ENCODE results near the gene CAD. TPM values are rescaled to one million over a fixed set of nuclear protein-coding genes. Genes with fewer than 3 reads are reported as not detected.

Gene CAD
- total RNA-seq, 4 donors from 2014 or later, result 21.2 to 42.9 (median 36.7) TPM

DNA sequence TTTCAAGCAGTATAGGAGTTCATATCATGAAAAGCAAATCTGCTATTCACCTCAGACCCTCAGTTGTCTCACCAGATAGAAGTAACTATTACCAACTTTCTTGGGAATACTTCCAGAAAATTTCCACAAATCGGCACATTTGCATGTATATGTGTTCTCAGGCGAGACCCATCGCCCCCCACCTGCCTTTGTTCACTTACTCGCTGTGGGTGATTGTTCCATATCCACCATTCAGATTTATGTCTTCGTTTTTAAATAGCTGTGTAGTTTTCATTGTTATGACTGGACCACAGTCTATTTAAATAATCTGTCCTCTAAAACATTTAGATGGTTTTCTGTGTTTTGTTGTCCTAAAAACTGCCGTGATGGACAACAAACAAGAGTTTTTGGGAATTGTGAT is 68.3 kb downstream of the CAD start:
- Histone ChIP-seq H3K27ac (no peak overlapping the region), H3K4me1 (no peaks in the 10 kb centered on the region), H3K36me3 (no peaks in the 10 kb centered on the region), H3K4me3 (no peak overlapping the region), H3K27me3 (no peaks in the 10 kb centered on the region), H3K9me3 (no peaks in the 10 kb centered on the region)
- no peak for DNase-seq
- TF ChIP-seq, protein P1, sequence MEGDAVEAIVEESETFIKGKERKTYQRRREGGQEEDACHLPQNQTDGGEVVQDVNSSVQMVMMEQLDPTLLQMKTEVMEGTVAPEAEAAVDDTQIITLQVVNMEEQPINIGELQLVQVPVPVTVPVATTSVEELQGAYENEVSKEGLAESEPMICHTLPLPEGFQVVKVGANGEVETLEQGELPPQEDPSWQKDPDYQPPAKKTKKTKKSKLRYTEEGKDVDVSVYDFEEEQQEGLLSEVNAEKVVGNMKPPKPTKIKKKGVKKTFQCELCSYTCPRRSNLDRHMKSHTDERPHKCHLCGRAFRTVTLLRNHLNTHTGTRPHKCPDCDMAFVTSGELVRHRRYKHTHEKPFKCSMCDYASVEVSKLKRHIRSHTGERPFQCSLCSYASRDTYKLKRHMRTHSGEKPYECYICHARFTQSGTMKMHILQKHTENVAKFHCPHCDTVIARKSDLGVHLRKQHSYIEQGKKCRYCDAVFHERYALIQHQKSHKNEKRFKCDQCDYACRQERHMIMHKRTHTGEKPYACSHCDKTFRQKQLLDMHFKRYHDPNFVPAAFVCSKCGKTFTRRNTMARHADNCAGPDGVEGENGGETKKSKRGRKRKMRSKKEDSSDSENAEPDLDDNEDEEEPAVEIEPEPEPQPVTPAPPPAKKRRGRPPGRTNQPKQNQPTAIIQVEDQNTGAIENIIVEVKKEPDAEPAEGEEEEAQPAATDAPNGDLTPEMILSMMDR (IDR thresholded peaks at IDR 0.05), result no peak
- TF ChIP-seq POLR2A (IDR thresholded peaks at IDR 0.05), result no peak

DNA sequence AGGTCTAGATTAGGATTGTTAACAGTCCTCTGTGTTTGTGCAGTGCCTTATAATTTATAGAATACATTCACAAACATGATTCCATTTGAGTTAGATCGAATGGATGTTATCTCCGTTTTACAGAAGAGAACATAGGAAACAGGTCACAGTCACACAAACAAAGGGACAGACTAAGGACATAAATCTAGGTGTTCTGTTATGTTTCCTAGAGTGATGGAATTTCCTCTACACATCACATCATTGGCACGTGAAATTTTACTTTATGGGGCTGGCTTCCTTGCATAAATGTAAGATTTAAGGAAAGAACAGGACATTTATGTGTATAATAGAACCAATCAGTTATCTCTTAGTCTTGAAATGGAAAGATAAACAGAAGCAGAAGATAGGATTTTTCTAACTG is 71.4 kb downstream of the CAD start:
- no peaks in the 10 kb centered on the region for H3K36me3 ChIP-seq
- H3K27ac ChIP-seq, result no peak overlapping the region
- no peaks in the 10 kb centered on the region for H3K27me3 ChIP-seq
- H3K4me3 ChIP-seq, result no peak overlapping the region
- DNase-seq, result no peak
- TF ChIP-seq, protein P1 (IDR thresholded peaks at IDR 0.05), result no peak
- TF ChIP-seq POLR2A (IDR thresholded peaks at IDR 0.05), result no peak
- no peaks in the 10 kb centered on the region for H3K4me1 ChIP-seq
- H3K9me3 ChIP-seq, result no peaks in the 10 kb centered on the region

DNA sequence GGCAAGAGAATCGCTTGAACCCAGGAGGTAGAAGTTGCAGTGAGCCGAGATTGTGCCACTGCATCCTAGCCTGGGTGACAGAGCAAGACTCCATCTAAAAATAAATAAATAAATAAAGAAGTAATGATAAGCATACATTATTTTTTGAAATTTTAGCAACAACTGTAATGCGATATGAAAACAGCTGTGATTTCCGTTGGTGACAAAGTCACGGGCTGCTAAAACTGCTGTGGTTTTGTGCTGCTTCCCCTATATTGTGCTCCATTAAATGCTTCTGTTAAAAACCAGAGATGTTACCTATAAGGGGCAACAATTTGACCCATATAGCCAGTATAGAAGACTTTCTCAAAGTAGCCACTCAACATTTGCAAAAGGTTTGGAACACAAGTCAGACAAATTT is 73.4 kb downstream of the CAD start:
- no peak for DNase-seq
- Histone ChIP-seq H3K4me1 (no peaks in the 10 kb centered on the region), H3K36me3 (no peaks in the 10 kb centered on the region), H3K27me3 (no peaks in the 10 kb centered on the region), H3K4me3 (no peak overlapping the region), H3K27ac (no peak overlapping the region), H3K9me3 (no peaks in the 10 kb centered on the region)
- TF ChIP-seq, protein P1 (IDR thresholded peaks at IDR 0.05), result no peak
- no peak for TF ChIP-seq POLR2A (IDR thresholded peaks at IDR 0.05)

DNA sequence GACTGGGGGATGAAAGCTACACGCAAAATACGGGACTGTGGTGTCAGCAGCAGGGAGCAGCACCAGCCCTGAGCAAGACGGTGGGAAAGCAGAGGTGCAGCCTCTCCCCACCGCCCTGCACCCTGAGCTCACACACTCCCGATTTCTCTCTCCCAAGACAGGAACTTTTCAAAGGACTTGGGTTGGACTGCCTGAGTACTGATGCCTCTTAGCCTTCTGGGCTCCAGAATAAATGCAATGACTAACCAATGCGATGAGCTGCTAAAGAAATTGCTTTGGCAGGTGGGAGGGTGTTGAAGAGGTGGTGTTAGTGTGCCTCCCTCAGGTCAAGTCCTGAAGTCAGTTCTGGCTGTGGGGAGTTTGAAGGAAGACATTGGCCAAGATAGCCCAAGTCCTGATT is 74.7 kb downstream of the CAD start:
- Histone ChIP-seq H3K4me1 (no peaks in the 10 kb centered on the region), H3K9me3 (no peaks in the 10 kb centered on the region), H3K27me3 (no peaks in the 10 kb centered on the region), H3K36me3 (no peaks in the 10 kb centered on the region), H3K27ac (no peak overlapping the region), H3K4me3 (no peak overlapping the region)
- no peak for TF ChIP-seq POLR2A (IDR thresholded peaks at IDR 0.05)
- TF ChIP-seq, protein P1 (IDR thresholded peaks at IDR 0.05), result no peak
- no peak for DNase-seq

Other genes with a start within 250 kb of the CAD start
- gene MAPRE3, start 246.7 kb upstream of the CAD start, total RNA-seq, result 10 to 100 TPM in 1 of 4 donors, 1 to 10 TPM in 3; 4.2 to 14.9 (median 5.9) TPM
- gene TMEM214, start 184.4 kb upstream of the CAD start, total RNA-seq, result 100 to 1,000 TPM in 1 of 4 donors, 10 to 100 TPM in 3; 50.1 to 121 (median 82.0) TPM
- 10 to 100 TPM in 3 of 4 donors, 1 to 10 TPM in 1; 7.5 to 18.2 (median 12.3) TPM for gene AGBL5, start 165.7 kb upstream of the CAD start, total RNA-seq
- gene OST4, start 145.7 kb upstream of the CAD start, total RNA-seq, result 100 to 1,000 TPM; 136 to 329 (median 225) TPM
- 10 to 100 TPM in 2 of 4 donors, 1 to 10 TPM in 2; 7.9 to 32.2 (median 13.3) TPM for gene EMILIN1, start 138.8 kb upstream of the CAD start, total RNA-seq
- gene KHK, start 130.6 kb upstream of the CAD start, total RNA-seq, result 100 to 1,000 TPM in 3 of 4 donors, 10 to 100 TPM in 1; 40.4 to 576 (median 435) TPM
- 1 to 10 TPM in 2 of 4 donors, not detected in 2; 2.5 to 5.6 TPM for gene CGREF1, start 98.2 kb upstream of the CAD start, total RNA-seq
- 1 to 10 TPM in 1 of 4 donors, not detected in 3; 2.8 TPM for gene ABHD1, start 93.6 kb upstream of the CAD start, total RNA-seq
- 100 to 1,000 TPM in 1 of 4 donors, 10 to 100 TPM in 3; 66.5 to 106 (median 69.4) TPM for gene PREB, start 82.7 kb upstream of the CAD start, total RNA-seq
- gene PRR30, start 78.0 kb upstream of the CAD start, total RNA-seq, result not detected
- gene TCF23, start 68.4 kb upstream of the CAD start, total RNA-seq, result not detected
- gene ATRAID, start 5.3 kb upstream of the CAD start, total RNA-seq, result 100 to 1,000 TPM in 2 of 4 donors, 10 to 100 TPM in 2; 88.3 to 121 (median 101) TPM
- gene SLC5A6, start 5.1 kb upstream of the CAD start, total RNA-seq, result 10 to 100 TPM; 42.3 to 78.4 (median 65.8) TPM
- under 1 TPM in 1 of 4 donors, not detected in 3; 0.35 TPM for gene SLC30A3, start 45.7 kb downstream of the CAD start, total RNA-seq
- gene DNAJC5G, start 58.1 kb downstream of the CAD start, total RNA-seq, result 1 to 10 TPM in 1 of 4 donors, not detected in 3; 4.3 TPM
- under 1 TPM in 1 of 4 donors, not detected in 3; 0.54 TPM for gene TRIM54, start 65.1 kb downstream of the CAD start, total RNA-seq
- 1 to 10 TPM in 2 of 4 donors, not detected in 2; 2.3 to 5.2 TPM for gene UCN, start 91.1 kb downstream of the CAD start, total RNA-seq
- 10 to 100 TPM; 41.5 to 62.3 (median 51.6) TPM for gene MPV17, start 105.7 kb downstream of the CAD start, total RNA-seq
- 100 to 1,000 TPM in 1 of 4 donors, 10 to 100 TPM in 3; 59.0 to 111 (median 74.6) TPM for gene GTF3C2, start 139.4 kb downstream of the CAD start, total RNA-seq
- 10 to 100 TPM; 19.8 to 47.0 (median 33.7) TPM for gene EIF2B4, start 153.0 kb downstream of the CAD start, total RNA-seq
- gene SNX17, start 153.2 kb downstream of the CAD start, total RNA-seq, result 10 to 100 TPM; 75.1 to 88.2 (median 77.1) TPM
- gene ZNF513, start 163.4 kb downstream of the CAD start, total RNA-seq, result 10 to 100 TPM; 15.7 to 31.1 (median 24.7) TPM
- gene PPM1G, start 192.2 kb downstream of the CAD start, total RNA-seq, result 10 to 100 TPM; 36.1 to 77.6 (median 45.5) TPM
- gene NRBP1, start 211.3 kb downstream of the CAD start, total RNA-seq, result 10 to 100 TPM; 51.3 to 75.9 (median 63.6) TPM
- gene KRTCAP3, start 225.0 kb downstream of the CAD start, total RNA-seq, result 100 to 1,000 TPM in 1 of 4 donors, 10 to 100 TPM in 2, 1 to 10 TPM in 1; 7.4 to 109 (median 73.9) TPM

All from Peyer's patch (tissue), 4 donors.